Femur (tissue), 1 donor: Measurements from ENCODE around the gene WDR17.
A peak's percentile ranks its signal among the peaks of the same experiment; 100 is the strongest.
"Not testable (repeated sequence)": the region's sequence is repeated elsewhere in the genome, so short reads cannot be mapped to it uniquely, and the experiment has no call there.

ENCODE experiments used
- DNase-seq: peaks from one replicate; pipeline ENCODE4 v3.0.0-alpha.2; 2017

WDR17 gene

DNA sequence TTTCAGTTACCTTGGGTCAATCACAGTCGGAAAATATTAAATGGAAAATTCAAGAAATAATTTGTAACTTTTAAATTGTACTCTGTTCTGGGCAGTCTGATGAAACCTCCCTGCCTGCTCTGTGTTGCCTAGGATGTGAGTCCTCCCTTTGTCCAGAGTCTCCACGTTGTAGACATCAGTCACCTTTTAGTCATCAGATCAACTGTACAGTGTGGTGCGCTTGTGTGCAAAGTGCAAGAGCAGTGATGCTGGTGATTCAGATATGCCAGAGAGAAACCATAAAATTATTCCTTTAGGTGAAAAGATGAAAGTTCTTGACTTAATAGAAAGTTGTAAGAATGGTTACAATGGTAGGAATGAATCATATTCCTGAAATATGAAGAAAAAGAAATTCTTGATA, 128.3 kb downstream of the WDR17 start:
- no peak for DNase-seq

DNA sequence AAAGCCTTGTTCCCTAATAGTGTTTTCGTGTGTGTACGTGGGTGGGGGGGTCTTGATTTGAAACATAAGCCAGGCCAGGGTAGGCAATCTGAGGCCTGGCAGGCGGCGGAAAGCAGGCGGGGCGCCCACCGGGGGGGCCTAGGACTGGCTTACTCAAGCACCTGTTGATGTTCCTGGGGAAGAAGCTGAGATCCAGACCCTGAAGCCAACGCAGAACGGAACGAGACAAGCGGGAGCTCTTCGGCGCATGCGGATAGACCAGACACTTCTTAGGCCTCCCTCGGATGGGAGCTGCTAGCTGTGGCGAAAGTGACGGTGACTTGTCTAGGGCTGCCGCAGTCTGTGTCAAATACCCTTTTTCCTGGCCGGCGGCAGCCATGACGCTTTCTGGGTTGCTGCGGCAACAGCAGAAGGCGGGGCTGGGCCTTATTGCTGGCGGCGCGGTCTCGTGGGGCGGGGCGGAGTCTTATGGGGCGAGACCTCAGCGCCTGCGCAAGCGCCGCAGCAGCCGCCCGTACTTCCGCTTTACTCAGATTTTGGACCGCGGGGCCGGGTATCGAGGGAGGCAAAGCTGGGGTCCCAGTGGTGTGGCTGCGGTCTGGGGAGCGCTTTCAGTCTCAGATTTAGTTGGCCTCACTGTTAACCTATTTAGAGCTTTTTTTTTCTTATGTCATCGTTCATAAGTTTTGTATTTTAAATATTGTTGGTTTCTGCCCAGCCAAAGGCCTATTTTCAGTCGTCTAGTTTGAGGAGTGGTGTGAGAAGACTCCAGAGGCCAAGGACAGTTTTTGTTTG, 129.7 kb downstream of the WDR17 start, which contains the start of gene SPATA4:
TSS of gene SPATA4 (minus strand) at position 402 of the 795 bp plus-strand sequence. CDS start at position 379, 23 bp downstream.
- DNase-seq, result peak; percentile 97

DNA sequence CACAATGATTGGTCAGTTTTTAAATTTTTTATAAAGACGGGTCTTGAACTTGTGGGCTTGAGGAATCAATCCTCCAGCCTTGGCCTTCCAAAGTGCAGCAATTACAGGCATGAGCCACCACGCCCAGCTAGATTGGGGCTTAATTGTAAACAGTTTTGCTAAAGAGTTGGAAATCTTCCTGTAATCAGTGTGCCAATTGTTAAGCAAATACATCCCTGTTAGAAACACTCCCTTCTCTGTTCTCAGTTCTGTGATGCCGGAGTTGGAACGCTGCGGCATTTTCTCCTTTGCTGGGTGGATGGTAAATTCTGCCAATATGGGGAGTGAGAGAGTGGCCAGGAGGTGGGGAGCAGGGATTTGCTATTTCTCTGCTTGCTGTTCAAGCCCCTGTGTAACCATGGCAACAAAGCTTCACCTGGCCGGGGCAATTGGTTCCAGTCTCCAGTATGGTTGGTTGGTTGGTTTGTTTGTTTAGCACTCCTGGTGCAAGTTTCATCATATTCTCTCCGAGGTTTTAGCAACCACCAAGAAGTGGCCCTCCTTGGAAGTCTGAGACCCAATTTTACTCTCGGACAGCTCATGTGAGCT, 132.8 kb downstream of the WDR17 start:
- DNase-seq, result no peak

DNA sequence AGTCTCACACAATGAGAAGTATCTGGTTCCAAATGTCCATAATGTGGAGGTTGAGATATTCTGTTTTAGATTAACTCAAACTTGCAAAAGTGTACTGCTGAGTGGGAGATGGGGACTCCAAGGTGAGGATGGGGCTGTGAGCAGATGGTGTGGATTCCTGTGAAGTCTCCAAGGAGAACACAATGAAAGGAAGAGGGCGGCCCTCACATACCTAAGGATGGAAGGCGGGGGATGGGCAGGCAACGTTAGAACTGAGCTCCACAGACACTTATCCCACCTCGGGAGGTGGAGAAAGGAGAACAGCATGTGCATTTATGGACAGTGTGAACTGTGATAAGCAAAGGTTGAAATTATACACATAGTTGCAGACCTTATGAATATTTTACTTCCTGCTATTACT, 139.7 kb downstream of the WDR17 start:
- DNase-seq, result no peak

DNA sequence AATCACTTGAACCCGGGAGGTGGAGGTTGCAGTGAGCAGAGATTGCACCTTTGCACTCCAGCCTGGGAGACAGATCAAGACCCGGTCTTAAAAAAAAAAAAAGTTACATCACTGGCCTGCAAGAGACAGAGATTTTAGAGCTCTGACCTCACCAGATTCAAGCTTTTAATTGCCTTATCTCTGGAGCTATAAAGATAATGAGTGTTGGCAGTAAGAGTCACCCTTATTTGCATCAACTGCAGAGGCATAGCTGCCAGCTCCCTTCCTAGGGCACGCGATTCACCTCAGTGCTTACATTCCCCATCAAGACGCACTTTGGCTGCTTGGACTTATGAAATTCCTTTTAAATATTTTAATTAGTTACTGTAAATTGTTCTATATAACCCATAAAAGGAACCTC, 142.2 kb downstream of the WDR17 start:
- no peak for DNase-seq

DNA sequence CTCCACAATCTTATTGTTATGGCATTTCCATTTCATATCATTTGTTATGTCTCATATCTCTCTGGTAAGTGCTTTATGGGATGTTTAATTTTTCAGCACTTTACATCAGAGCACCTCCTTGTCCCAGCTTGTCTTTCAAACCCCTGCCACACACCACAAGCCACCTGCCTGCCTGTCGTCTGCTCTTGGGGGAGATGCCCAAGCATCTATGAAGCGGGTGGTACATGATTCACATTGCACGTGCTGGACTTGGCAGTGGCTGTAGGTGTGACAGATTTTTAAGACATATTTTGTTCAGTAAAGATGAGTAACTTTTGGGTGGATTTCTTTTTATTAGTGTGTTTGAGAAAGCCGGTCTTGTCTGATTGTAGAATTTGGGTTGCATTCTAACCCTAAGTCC, 143.9 kb downstream of the WDR17 start:
- DNase-seq, result no peak

DNA sequence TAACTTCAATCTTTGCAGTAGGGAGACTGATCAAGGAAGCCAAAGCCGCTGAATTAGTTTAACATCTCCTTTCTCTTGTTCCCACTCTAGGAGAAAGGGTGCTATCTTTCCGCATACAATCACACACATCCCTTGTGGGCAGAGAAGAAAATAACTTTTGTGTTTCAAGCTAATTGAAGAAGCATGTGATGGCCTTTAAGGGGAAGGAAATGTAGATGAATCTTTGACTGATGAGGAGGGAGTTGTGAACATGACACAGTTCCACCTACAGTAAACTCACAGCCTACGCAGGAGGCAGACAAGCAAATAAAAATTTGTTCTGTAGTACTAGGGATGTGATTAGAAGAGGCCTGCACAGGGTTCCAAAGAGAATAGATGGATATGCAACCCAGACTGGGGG, 144.5 kb downstream of the WDR17 start:
- DNase-seq, result no peak

DNA sequence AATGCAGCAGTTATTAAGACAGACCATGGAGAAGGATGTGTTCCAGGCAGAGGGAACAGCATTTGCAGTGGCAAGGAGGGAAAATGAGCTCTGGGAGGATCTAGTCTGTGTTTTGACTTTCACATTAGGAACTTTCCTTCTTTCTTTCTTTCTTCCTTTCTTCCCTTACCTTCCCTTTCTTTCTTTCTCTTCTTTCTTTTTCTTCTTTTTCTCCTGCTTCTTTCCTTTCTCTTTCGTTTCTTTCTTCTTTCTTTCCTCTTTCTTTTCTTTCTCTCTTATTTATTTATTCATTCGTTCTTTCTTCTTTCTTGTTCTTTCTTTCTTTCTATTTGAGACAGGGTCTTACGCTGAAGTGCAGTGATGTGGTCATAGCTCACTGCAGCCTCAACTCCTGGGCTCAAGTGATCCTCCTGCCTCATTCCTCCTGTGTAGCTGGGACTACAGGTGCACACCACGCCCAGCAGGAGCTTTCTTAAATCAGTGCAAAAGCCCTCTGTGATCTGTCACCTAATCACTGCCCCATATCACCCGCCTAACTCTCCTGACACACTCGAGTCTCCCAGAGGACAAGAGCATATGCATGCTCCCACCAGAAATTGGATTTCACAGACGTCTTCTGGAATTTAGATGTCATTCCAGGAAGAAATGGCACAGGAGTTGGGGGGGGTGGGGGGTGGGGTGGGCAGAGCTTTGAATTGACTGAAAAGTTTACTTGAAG, 145.1 kb downstream of the WDR17 start:
- no peak for DNase-seq

DNA sequence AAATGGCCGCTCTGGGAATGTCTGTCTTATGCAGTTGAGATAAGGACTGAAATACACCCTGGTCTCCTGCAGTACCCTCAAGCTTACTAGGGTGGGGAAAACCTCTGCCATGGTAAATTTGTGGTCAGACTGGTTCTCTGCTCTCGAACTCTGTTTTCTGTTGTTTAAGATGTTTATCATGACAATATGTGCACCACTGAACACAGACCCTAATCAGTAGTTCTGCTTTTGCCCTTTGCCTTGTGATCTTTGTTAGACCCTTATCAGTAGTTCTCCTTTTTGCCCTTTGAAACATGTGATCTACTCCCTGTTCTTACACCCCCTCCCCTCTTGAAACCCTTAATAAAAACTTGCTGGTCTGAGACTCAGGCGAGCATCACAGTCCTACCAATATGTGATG, 146.7 kb downstream of the WDR17 start:
- DNase-seq, result not testable (repeated sequence)

DNA sequence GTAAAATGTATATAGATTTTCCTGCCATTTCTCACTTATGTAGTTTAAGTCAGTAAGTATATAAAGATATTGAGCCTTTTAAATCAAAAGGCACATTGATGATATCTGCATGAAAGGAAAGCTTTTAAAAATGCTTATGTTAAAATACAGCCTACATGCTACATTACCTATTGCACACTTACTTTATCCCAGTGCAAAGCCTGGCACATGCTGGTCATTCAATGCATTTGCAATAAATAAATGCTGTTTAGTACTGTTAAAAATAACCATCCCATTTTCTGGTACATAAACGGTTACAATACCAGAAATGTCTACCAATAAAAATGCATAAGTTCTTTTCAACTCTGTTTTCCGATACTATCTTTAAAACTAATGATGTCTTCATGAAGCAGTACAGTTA, 151.9 kb downstream of the WDR17 start:
- no peak for DNase-seq

DNA sequence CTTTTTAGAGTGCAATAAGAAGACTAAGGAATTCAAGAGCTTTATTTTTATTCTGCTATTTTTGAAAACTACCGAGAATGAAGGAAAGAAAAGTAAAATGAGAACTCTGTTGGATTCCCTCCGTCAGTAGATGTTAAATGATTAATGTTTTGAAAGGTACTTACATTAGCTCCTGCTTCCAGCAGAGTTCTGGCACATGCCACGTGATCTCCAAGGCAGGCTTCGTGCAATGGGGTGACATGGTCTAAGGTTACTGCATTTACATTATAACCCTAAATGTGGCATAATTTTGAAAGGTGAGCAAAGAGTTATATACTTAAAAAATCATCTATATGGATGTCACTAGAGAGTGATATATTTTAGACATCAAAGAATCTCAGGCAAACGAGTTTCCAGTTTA, 156.5 kb downstream of the WDR17 start:
- DNase-seq, result no peak

DNA sequence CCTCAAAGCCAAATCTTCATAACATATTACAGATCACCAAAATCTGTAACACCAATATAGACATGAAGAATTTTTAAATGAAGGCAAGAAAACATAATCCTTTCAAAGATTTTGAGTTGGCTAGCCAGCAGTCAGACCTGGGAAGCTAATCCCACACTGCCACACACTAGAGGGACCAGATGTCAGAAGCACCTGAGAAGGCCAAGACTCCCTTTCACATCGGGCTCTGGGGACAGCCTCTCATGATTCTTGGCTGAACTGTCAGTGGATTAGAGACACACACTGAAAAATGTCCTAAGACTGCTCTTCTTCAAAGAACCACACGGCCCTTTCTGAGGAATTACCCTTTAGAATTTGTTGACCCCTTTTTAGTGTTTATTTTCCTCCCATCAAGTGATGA, 157.9 kb downstream of the WDR17 start:
- no peak for DNase-seq

DNA sequence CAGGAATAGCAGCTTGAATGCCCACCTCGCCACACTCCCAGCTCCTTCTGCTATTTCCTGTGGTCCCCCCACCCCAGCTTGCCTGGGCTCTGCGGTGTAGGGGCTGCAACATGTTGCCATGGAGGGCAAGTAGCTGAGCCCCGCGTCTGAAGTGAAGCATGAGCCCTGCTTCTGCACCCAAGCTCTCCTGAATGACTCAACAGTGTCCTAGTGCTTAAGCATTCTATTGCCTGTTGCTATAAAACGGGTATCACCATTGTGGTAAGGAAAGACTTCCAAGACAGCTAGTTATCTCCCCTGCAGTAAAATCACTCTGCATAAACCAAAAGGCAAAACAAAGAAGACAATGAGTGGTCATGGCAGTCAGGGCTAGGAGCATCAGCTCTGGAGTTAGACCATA, 161.1 kb downstream of the WDR17 start:
- no peak for DNase-seq

DNA sequence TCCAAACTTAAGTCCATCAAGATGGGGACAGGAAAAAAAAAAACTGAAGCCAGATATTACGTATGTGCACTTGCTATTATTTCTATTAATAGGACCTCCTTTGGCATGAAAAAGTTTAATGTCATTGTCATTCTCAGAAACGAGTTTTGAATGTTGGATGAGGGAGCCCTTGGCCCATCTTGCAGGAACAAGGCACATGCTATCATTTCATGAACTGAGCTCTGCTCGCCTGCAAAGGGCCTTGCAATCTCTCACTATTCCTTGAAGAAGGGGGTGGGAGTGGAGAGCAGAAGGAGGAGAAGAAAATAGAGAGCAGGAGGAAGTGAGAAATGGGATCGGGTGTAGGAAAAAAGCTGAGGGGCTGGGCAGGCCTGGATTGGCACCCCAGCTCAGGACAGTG, 164.0 kb downstream of the WDR17 start:
- DNase-seq, result no peak
